ENCODE results near the gene HMX2. TPM values are rescaled to one million over a fixed set of nuclear protein-coding genes. Genes with fewer than 3 reads are reported as not detected.
"Not testable (repeated sequence)": the region's sequence is repeated elsewhere in the genome, so short reads cannot be mapped to it uniquely, and the experiment has no call there.

Gene HMX2
- total RNA-seq, 1 experiment from 2014 or later: 2.7 TPM

- in situ Hi-C loops (cut with HindIII; ENCODE audit: low pct_unique_long_range_greater_than_20kb, low sequenced_read_pairs): no loop called here
- BruUV-seq (replicated peaks): no TSS peak
- ChIA-PET CTCF (interaction anchor here (0.6 kb wide), 1 partner anchor 10 kb away, joined by 3 read pairs; no protein-coding TSS in a partner anchor), POLR2A (no interaction called here)
- no peaks in the 10 kb centered on the region for H3K4me1 ChIP-seq (ENCODE audit: control insufficient read depth, insufficient read depth, low read length)
- H3K9me3 ChIP-seq (ENCODE audit: control insufficient read depth, insufficient read depth, low read depth, low read length): no peaks in the 10 kb centered on the region
- intact Hi-C loops (cut with micrococcal nuclease; ENCODE audit: unreplicated experiment): no loop called here
- H3K27ac ChIP-seq (ENCODE audit: low read length): no peak overlapping the region
- H3K4me3 ChIP-seq (ENCODE audit: low read depth in 2 of 2, low read length in 2 of 2): no peak overlapping the region
- ATAC-seq: no peak
- peaks cover 58% of the 10 kb centered on the region for H3K36me3 ChIP-seq (ENCODE audit: control insufficient read depth, insufficient read depth, low read length)
- no peak for DNase-seq (ENCODE audit: low read depth, low spot score)
- no peaks in the 10 kb centered on the region for H3K27me3 ChIP-seq (ENCODE audit: control insufficient read depth, insufficient read depth, low read length)
- TF ChIP-seq POLR2AphosphoS5 (IDR thresholded peaks at IDR 0.05; ENCODE audit: low read depth, low read length) (no peak), SIN3A (IDR thresholded peaks at IDR 0.05; ENCODE audit: borderline replicate concordance, insufficient read depth, low read depth, low read length) (no peak), CTCF (IDR thresholded peaks at IDR 0.05) (no peak), REST (IDR thresholded peaks at IDR 0.05; ENCODE audit: insufficient read depth in 1 of 2, low read depth in 2 of 2, low read length in 1 of 2) (no peak), TCF7L2 (IDR thresholded peaks at IDR 0.05; ENCODE audit: low read depth, low read length) (no peak)
These were observed 18.7 kb downstream of the HMX2 start for GRCh38 chr10:123166618-123167017.

- peaks cover 14% of the 10 kb centered on the region for H3K36me3 ChIP-seq (ENCODE audit: control insufficient read depth, insufficient read depth, low read length)
- TF ChIP-seq SIN3A (IDR thresholded peaks at IDR 0.05; ENCODE audit: borderline replicate concordance, insufficient read depth, low read depth, low read length): no peak
- TF ChIP-seq CTCF (IDR thresholded peaks at IDR 0.05): no peak
- TF ChIP-seq POLR2AphosphoS5 (IDR thresholded peaks at IDR 0.05; ENCODE audit: low read depth, low read length): no peak
- no peak for TF ChIP-seq TCF7L2 (IDR thresholded peaks at IDR 0.05; ENCODE audit: low read depth, low read length)
- no peak for TF ChIP-seq REST (IDR thresholded peaks at IDR 0.05; ENCODE audit: insufficient read depth in 1 of 2, low read depth in 2 of 2, low read length in 1 of 2)
- CTCF ChIA-PET: no interaction called here
- no TSS peak for BruUV-seq (replicated peaks)
- no peak overlapping the region for H3K27ac ChIP-seq (ENCODE audit: low read length)
- POLR2A ChIA-PET: no interaction called here
- ATAC-seq: no peak
- H3K9me3 ChIP-seq (ENCODE audit: control insufficient read depth, insufficient read depth, low read depth, low read length): no peaks in the 10 kb centered on the region
- H3K4me1 ChIP-seq (ENCODE audit: control insufficient read depth, insufficient read depth, low read length): no peaks in the 10 kb centered on the region
- H3K27me3 ChIP-seq (ENCODE audit: control insufficient read depth, insufficient read depth, low read length): no peaks in the 10 kb centered on the region
- H3K4me3 ChIP-seq (ENCODE audit: low read depth in 2 of 2, low read length in 2 of 2): no peak overlapping the region
- in situ Hi-C loops (cut with HindIII; ENCODE audit: low pct_unique_long_range_greater_than_20kb, low sequenced_read_pairs): no loop called here
- DNase-seq (ENCODE audit: low read depth, low spot score): no peak
- intact Hi-C loops (cut with micrococcal nuclease; ENCODE audit: unreplicated experiment): no loop called here
These were observed 23.0 kb downstream of the HMX2 start for GRCh38 chr10:123170961-123171360.

GRCh38 chr10:123171616-123172015 lies 23.7 kb downstream of the HMX2 start:
- not testable (repeated sequence) for ATAC-seq; BruUV-seq (replicated peaks)

More at GRCh38 chr10:123171616-123172015, 23.7 kb downstream of the HMX2 start:
- H3K36me3 ChIP-seq (ENCODE audit: control insufficient read depth, insufficient read depth, low read length); H3K4me3 ChIP-seq (ENCODE audit: low read depth in 2 of 2, low read length in 2 of 2); DNase-seq (ENCODE audit: low read depth, low spot score); H3K9me3 ChIP-seq (ENCODE audit: control insufficient read depth, insufficient read depth, low read depth, low read length); H3K27ac ChIP-seq (ENCODE audit: low read length); CTCF ChIA-PET; H3K4me1 ChIP-seq (ENCODE audit: control insufficient read depth, insufficient read depth, low read length); POLR2A ChIA-PET; H3K27me3 ChIP-seq (ENCODE audit: control insufficient read depth, insufficient read depth, low read length); intact Hi-C loops (cut with micrococcal nuclease; ENCODE audit: unreplicated experiment); in situ Hi-C loops (cut with HindIII; ENCODE audit: low pct_unique_long_range_greater_than_20kb, low sequenced_read_pairs): not testable (repeated sequence)

Measured in Panc1 (cell line).